AG04450 (cell line): Measurements from ENCODE around the gene TTC28. TPM values are rescaled to one million over a fixed set of nuclear protein-coding genes. Genes with fewer than 3 reads are reported as not detected.

Experiments
- CTCF ChIA-PET: fragments of 300-600, 350-600 bp; formaldehyde crosslinking; extraction: SDS; loops from one replicate; lab custom pipeline; 2022; ENCODE audit warnings: antibody characterized with exemption, inconsistent platforms; lab: Charles Lee
- POLR2A ChIA-PET: fragments of 350-600 bp; formaldehyde crosslinking; extraction: SDS; loops from one replicate; lab custom pipeline; 2021; ENCODE audit warnings: antibody characterized with exemption, inconsistent platforms; lab: Yijun Ruan, JAX
- DNase-seq: peaks from one replicate; pipeline ENCODE4 v3.0.0-alpha.2; 2011; ENCODE audit warnings: low read depth, low spot score
- H3K27ac ChIP-seq: one replicate; pipeline ENCODE4 v1.5.1; 2012; ENCODE audit warnings: low read depth, low read length, control low read depth
- H3K27me3 ChIP-seq: one replicate; pipeline ENCODE4 v1.6.0; 2012; ENCODE audit warnings: low read length; ENCODE audit not compliant: control insufficient read depth, insufficient read depth
- H3K4me3 ChIP-seq: 2 replicates; pipeline ENCODE4 v1.5.1; 2011; ENCODE audit warnings: mild to moderate bottlenecking, low read depth, low read length, control low read depth
- H3K9me3 ChIP-seq: 2 replicates; pipeline ENCODE4 v1.5.1; 2012; ENCODE audit warnings: low read length; ENCODE audit not compliant: control insufficient read depth, insufficient read depth
- CTCF ChIP-seq: IDR thresholded peaks from 2 replicates; pipeline ENCODE4 v1.5.1; 2011; ENCODE audit warnings: low read depth, low read length, control low read depth, inconsistent platforms
- polyA plus RNA-seq: library from polyadenylated mRNA; depleted of rRNA; stranded (reverse); fragments of >200 nt; gene quantifications from 2 replicates; pipeline ENCODE4 v1.2.3, GENCODE V29; 2011

TTC28 gene
- polyA plus RNA-seq, 1 experiment, result 11.2 TPM

GRCh38 chr22:28180804-28181731, 498.6 kb downstream of the TTC28 start:
- CTCF ChIA-PET, result no interaction called here
- no peak for DNase-seq
- no peaks in the 10 kb centered on the region for H3K27me3 ChIP-seq
- no peak for TF ChIP-seq CTCF
- no peaks in the 10 kb centered on the region for H3K9me3 ChIP-seq
- POLR2A ChIA-PET, result no interaction called here
- no peak overlapping the region for H3K4me3 ChIP-seq
- H3K27ac ChIP-seq, result no peak overlapping the region

- DNase-seq, result no peak
- no peaks in the 10 kb centered on the region for H3K9me3 ChIP-seq
- H3K27me3 ChIP-seq, result no peaks in the 10 kb centered on the region
- TF ChIP-seq CTCF, result no peak
- H3K27ac ChIP-seq, result no peak overlapping the region
- ChIA-PET POLR2A (no interaction called here), CTCF (no interaction called here)
- H3K4me3 ChIP-seq, result no peak overlapping the region
Observed at GRCh38 chr22:28179392-28179791, 500.2 kb downstream of the TTC28 start.

DNA sequence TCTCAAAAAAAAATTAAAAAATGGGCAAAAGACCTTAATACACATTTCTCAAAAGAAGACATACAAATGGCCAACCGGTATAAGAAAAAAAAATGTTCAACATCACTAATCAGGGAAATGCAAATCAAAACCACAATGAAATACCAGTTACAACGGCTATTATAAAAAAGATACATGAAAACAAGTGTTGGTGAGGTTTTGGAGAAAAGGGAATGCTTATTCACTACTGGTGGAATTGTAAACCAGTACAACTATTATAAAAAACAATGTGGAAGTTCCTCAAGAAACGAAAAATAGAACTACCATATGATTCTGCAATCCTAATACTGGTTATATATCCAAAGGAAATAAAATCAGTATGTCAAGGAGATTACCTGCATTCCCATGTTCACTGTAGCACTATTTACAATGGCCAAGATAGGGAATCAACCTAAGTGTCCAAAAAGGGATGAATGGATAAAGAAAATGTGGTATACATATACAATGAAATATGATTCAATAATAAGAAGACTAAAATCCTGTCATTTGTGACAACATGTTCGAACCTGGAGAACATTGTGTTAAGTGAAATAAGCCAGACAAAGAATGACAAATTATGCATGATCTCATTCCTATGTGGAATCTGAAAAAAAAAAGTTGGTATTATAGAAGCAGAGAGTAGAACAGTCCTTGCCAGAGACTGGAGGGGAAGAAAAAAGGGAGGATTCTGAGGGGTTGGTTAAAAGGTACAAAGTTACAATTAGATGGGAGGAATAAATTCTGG, 503.7 kb downstream of the TTC28 start:
- no peak overlapping the region for H3K4me3 ChIP-seq
- no peak for TF ChIP-seq CTCF
- CTCF ChIA-PET, result no interaction called here
- H3K9me3 ChIP-seq, result no peaks in the 10 kb centered on the region
- no peak for DNase-seq
- no peak overlapping the region for H3K27ac ChIP-seq
- no peaks in the 10 kb centered on the region for H3K27me3 ChIP-seq
- POLR2A ChIA-PET, result no interaction called here

- ChIA-PET CTCF (no interaction called here), POLR2A (interaction anchor here (0.7 kb wide), 1 partner anchor 23 kb away, joined by 3 read pairs; no protein-coding TSS in a partner anchor)
- DNase-seq, result no peak
- Histone ChIP-seq H3K27ac (no peak overlapping the region), H3K4me3 (no peak overlapping the region), H3K27me3 (no peaks in the 10 kb centered on the region), H3K9me3 (no peaks in the 10 kb centered on the region)
- TF ChIP-seq CTCF, result no peak
Observed at GRCh38 chr22:28174509-28174908, 505.1 kb downstream of the TTC28 start.
